GM10266 (cell line): ENCODE results near the gene TBR1.

Source experiments
- DNase-seq: peaks from one replicate; pipeline ENCODE4 v3.0.0; 2012; ENCODE audit errors: extremely low spot score
- TF ChIP-seq, protein P1 (sequence below): IDR thresholded peaks from 2 replicates; pipeline ENCODE4 v1.5.1; 2012; ENCODE audit warnings: mild to moderate bottlenecking, low read depth; ENCODE audit not compliant: control insufficient read depth, insufficient read depth; ENCODE audit errors: missing control alignments

TBR1 gene

DNA sequence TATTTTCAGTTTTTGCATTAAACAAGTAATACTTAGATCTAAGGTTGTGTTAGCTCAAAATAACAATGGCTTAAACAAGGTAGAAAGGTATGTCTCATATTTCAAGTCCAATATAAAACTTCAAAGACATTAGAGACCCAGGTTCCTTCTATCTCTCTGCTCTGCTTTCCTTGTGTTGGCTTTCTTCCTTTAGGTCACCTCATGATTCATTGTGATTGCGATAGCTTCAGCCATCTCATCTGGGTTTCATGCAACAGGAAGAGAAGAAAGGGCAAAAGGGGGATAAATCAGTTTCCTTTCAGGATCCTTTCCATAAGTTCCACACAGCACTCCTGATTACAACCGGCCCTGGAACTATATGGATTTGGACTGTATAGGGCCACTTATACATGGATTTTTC, 16.0 kb upstream of the TBR1 start:
- DNase-seq = no peak
- TF ChIP-seq, protein P1, sequence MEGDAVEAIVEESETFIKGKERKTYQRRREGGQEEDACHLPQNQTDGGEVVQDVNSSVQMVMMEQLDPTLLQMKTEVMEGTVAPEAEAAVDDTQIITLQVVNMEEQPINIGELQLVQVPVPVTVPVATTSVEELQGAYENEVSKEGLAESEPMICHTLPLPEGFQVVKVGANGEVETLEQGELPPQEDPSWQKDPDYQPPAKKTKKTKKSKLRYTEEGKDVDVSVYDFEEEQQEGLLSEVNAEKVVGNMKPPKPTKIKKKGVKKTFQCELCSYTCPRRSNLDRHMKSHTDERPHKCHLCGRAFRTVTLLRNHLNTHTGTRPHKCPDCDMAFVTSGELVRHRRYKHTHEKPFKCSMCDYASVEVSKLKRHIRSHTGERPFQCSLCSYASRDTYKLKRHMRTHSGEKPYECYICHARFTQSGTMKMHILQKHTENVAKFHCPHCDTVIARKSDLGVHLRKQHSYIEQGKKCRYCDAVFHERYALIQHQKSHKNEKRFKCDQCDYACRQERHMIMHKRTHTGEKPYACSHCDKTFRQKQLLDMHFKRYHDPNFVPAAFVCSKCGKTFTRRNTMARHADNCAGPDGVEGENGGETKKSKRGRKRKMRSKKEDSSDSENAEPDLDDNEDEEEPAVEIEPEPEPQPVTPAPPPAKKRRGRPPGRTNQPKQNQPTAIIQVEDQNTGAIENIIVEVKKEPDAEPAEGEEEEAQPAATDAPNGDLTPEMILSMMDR = no peak

DNA sequence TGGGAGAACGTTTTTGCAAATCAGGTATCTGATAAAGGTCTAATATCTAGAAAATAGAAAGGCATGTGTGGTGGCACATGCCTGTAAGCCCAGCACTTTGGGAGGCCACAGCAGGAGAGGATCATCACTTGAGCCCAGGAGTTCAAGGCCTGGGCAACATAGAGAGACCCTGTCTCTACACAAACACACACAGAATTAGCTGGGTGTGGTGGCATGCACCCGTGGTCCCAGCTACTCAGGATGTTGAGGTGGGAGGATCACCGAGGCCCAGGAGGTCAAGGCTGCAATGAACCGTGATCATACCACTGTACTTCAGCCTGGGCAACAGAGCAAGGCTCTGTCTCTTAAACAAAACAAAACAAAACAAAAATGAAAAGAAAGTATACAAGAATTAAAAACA, 13.8 kb upstream of the TBR1 start:
- TF ChIP-seq, protein P1 = no peak
- DNase-seq = no peak

DNA sequence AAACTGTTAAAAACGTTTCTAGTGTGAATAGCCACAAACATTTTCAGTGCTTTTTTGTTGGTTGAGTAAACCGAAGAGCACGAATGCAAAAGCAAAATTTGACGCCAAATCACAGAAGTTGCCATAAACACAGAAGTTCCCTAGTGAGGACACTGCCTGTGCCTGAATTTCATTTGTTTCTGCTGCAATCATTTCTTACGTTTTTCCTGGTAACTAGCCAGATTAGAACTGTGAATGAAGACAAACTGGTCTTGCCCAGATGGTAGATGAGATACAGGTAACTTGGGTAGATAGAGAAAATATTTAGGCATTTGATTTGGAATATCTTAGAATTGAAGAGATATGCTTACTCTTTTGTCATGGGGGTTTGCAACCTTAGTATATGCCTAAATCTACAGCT, 9.8 kb upstream of the TBR1 start:
- DNase-seq = no peak
- TF ChIP-seq, protein P1 = no peak

DNA sequence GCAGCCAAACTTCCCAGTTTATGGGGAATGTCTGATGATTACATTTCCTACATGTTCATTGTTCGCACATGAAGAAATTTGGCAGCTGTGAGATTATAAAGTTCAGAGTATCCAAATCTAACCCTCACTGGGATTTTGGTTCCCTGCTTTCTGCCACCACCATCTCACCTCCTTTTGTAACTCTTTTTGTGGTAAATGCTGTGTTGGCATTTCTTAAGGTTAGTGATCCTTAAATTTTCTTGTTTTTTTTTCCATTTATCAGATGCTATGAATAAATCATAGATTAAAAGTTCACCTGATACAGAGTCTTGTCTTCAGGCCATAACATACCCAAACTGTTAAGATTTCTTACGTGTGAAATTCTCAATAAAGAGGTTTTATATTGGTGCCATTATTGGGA, 8.5 kb upstream of the TBR1 start:
- no peak for DNase-seq
- TF ChIP-seq, protein P1 = no peak

DNA sequence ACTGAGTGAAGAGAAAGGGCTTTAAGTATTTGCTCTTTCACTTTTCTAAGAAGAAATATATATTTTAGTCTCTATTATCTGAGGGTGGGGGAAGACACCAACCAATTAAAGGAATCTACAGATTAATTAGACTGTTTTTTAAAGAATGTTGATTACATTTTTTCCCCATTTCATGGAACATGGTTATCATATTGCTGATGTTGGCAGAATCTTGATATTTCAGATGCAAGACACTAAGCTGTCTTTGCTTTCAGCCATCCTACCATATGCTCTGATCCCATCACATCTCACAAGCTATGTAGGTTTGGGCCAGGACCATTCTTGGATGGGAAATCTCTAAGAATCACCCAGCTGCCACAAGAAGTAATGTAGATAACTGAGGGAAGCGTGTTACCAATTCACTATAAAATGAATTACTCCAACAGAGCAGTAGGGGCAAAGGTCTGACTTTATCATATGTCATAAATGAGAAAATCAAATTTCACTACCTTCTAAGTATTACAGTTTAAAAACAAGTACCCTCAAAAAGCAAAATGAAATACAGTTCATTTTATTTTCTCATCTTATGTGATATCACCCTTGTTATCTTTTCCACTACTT, 6.7 kb upstream of the TBR1 start:
- DNase-seq = no peak
- TF ChIP-seq, protein P1 = no peak

DNA sequence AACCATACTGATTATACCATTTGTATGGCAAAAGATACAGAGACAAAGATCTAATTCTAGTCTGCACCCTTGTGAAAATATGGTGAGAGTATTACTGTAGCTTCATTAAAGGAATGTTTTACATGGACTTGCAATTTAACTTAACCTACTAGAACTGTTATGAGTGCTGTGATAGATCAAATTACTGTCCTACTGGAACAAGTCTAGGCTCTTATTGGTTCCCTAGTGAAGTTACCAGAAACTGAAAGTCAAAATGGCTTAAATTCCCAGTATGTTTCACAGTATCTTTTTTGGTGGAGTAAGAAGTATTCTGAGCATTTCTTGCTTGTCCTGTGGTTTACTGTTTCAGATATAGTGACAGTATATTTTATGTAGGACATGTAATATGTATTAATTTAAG, 3.8 kb upstream of the TBR1 start:
- no peak for DNase-seq
- TF ChIP-seq, protein P1 = no peak

DNA sequence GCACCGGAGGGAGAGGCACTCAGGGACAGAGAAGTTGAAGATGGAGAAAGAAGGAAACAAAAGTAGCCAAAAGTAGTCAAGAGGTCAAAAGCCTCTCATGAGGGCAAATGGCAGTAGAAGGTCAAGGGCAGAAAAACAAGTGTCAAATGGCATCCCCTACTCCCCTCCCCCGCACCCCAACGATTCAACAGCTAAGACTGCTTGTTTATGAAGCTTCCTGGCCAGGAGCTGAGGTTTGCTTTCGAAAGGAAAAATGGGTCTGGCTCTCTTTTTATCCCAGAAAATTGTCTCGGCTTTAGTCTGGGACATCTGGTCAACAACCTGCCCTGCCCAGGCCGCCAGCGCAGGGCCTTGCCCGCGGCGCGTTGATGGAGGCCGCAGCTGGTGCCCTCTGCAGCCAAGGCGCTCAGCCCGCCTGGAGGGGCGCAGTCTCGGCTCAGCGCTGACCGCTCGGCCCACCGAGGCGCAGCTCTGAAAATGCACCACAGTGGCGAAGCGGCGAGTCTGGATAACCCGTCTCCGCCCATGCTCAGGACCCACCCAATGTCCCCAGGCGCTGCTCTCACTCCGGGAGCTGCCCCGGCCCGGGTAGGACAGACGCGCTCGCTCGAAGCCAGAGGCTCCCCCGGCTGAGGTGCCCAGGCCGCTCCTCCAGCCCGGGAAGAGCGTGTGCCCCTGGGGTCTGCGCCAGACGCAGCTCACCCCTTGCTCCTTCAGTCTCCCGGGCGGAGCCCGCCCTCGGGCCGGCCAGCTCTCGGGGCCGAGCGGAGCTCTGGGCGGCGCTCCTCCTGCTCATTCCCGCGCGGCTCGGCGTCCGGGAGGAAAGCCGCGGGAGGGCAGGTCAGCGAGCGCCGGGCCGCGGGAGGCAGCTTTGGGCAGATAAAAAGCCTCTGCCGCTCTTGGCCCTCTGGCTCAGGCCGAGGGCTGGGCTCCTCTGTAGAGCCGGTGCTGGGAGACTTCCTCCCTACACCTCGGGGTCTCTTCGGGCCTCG, 1.8 kb upstream of the TBR1 start:
- TF ChIP-seq, protein P1 = peak; percentile 43
- DNase-seq = peak; percentile 50
